Measurements from ENCODE around the gene KRT5.

Gene KRT5

GRCh38 chr12:52530905-52531304 is 10.7 kb upstream of the KRT5 start:
- Mint-ChIP-seq H3K4me3 (no peak overlapping the region), H3K27ac (no peak overlapping the region), H3K4me1 (ENCODE audit: low read depth) (peaks cover 22% of the 10 kb centered on the region), H3K9me3 (no peaks in the 10 kb centered on the region), H3K36me3 (ENCODE audit: low read depth) (no peaks in the 10 kb centered on the region), H3K27me3 (peaks cover 18% of the 10 kb centered on the region)
- intact Hi-C loops (cut with micrococcal nuclease) = no loop called here

GRCh38 chr12:52530366-52530765 is 10.2 kb upstream of the KRT5 start:
- Mint-ChIP-seq H3K4me1 (ENCODE audit: low read depth) (peaks cover 22% of the 10 kb centered on the region), H3K27me3 (peaks cover 18% of the 10 kb centered on the region), H3K9me3 (no peaks in the 10 kb centered on the region), H3K36me3 (ENCODE audit: low read depth) (no peaks in the 10 kb centered on the region), H3K4me3 (no peak overlapping the region), H3K27ac (no peak overlapping the region)
- intact Hi-C loops (cut with micrococcal nuclease) = no loop called here

GRCh38 chr12:52529846-52530245 is 9.7 kb upstream of the KRT5 start:
- H3K4me1 Mint-ChIP-seq (ENCODE audit: low read depth) = peaks cover 22% of the 10 kb centered on the region
- intact Hi-C loops (cut with micrococcal nuclease) = no loop called here
- no peaks in the 10 kb centered on the region for H3K9me3 Mint-ChIP-seq
- H3K27me3 Mint-ChIP-seq = peaks cover 18% of the 10 kb centered on the region
- no peak overlapping the region for H3K27ac Mint-ChIP-seq
- no peak overlapping the region for H3K4me3 Mint-ChIP-seq
- no peaks in the 10 kb centered on the region for H3K36me3 Mint-ChIP-seq (ENCODE audit: low read depth)

- peaks cover 16% of the 10 kb centered on the region for H3K27me3 Mint-ChIP-seq
- H3K27ac Mint-ChIP-seq = no peak overlapping the region
- no peak overlapping the region for H3K4me3 Mint-ChIP-seq
- intact Hi-C loops (cut with micrococcal nuclease) = no loop called here
- no peaks in the 10 kb centered on the region for H3K9me3 Mint-ChIP-seq
- H3K36me3 Mint-ChIP-seq (ENCODE audit: low read depth) = no peaks in the 10 kb centered on the region
- peaks cover 22% of the 10 kb centered on the region for H3K4me1 Mint-ChIP-seq (ENCODE audit: low read depth)
Measured at GRCh38 chr12:52529417-52529816, 9.2 kb upstream of the KRT5 start.

GRCh38 chr12:52528641-52529143 is 8.5 kb upstream of the KRT5 start:
- H3K4me1 Mint-ChIP-seq (ENCODE audit: low read depth) = peaks cover 22% of the 10 kb centered on the region
- peaks cover 16% of the 10 kb centered on the region for H3K27me3 Mint-ChIP-seq
- H3K4me3 Mint-ChIP-seq = no peak overlapping the region
- H3K36me3 Mint-ChIP-seq (ENCODE audit: low read depth) = no peaks in the 10 kb centered on the region
- H3K9me3 Mint-ChIP-seq = no peaks in the 10 kb centered on the region
- intact Hi-C loops (cut with micrococcal nuclease) = no loop called here
- no peak overlapping the region for H3K27ac Mint-ChIP-seq

- intact Hi-C loops (cut with micrococcal nuclease) = no loop called here
- H3K27me3 Mint-ChIP-seq = peaks cover 21% of the 10 kb centered on the region
- H3K9me3 Mint-ChIP-seq = no peaks in the 10 kb centered on the region
- peaks cover 16% of the 10 kb centered on the region for H3K4me1 Mint-ChIP-seq (ENCODE audit: low read depth)
- no peaks in the 10 kb centered on the region for H3K36me3 Mint-ChIP-seq (ENCODE audit: low read depth)
- no peak overlapping the region for H3K27ac Mint-ChIP-seq
- no peak overlapping the region for H3K4me3 Mint-ChIP-seq
Measured at GRCh38 chr12:52527121-52527800, 7.1 kb upstream of the KRT5 start.

GRCh38 chr12:52526511-52526951 is 6.3 kb upstream of the KRT5 start:
- no peaks in the 10 kb centered on the region for H3K36me3 Mint-ChIP-seq (ENCODE audit: low read depth)
- H3K4me3 Mint-ChIP-seq = no peak overlapping the region
- no peaks in the 10 kb centered on the region for H3K9me3 Mint-ChIP-seq
- peaks cover 9% of the 10 kb centered on the region for H3K4me1 Mint-ChIP-seq (ENCODE audit: low read depth)
- H3K27ac Mint-ChIP-seq = no peak overlapping the region
- peaks cover 21% of the 10 kb centered on the region for H3K27me3 Mint-ChIP-seq
- intact Hi-C loops (cut with micrococcal nuclease) = no loop called here

GRCh38 chr12:52525661-52526499 is 5.7 kb upstream of the KRT5 start:
- intact Hi-C loops (cut with micrococcal nuclease) = no loop called here
- H3K27me3 Mint-ChIP-seq = peaks cover 19% of the 10 kb centered on the region

GRCh38 chr12:52524898-52525591 is 4.9 kb upstream of the KRT5 start:
- Mint-ChIP-seq H3K9me3 (no peaks in the 10 kb centered on the region), H3K36me3 (ENCODE audit: low read depth) (no peaks in the 10 kb centered on the region), H3K4me1 (ENCODE audit: low read depth) (no peaks in the 10 kb centered on the region), H3K27ac (no peak overlapping the region), H3K4me3 (no peak overlapping the region), H3K27me3 (peaks cover 12% of the 10 kb centered on the region)
- intact Hi-C loops (cut with micrococcal nuclease) = no loop called here

More at GRCh38 chr12:52525661-52526499, 5.7 kb upstream of the KRT5 start:
- Mint-ChIP-seq H3K36me3 (ENCODE audit: low read depth) (no peaks in the 10 kb centered on the region), H3K27ac (no peak overlapping the region), H3K4me1 (ENCODE audit: low read depth) (peaks cover 5% of the 10 kb centered on the region), H3K9me3 (no peaks in the 10 kb centered on the region), H3K4me3 (no peak overlapping the region)

- peaks cover 8% of the 10 kb centered on the region for H3K27me3 Mint-ChIP-seq
- no peaks in the 10 kb centered on the region for H3K4me1 Mint-ChIP-seq (ENCODE audit: low read depth)
- intact Hi-C loops (cut with micrococcal nuclease) = no loop called here
Measured at GRCh38 chr12:52524241-52524897, 4.2 kb upstream of the KRT5 start.

GRCh38 chr12:52523824-52524223 is 3.6 kb upstream of the KRT5 start:
- peaks cover 9% of the 10 kb centered on the region for H3K27me3 Mint-ChIP-seq
- intact Hi-C loops (cut with micrococcal nuclease) = no loop called here
- no peak overlapping the region for H3K4me3 Mint-ChIP-seq
- no peaks in the 10 kb centered on the region for H3K9me3 Mint-ChIP-seq
- no peaks in the 10 kb centered on the region for H3K4me1 Mint-ChIP-seq (ENCODE audit: low read depth)
- no peak overlapping the region for H3K27ac Mint-ChIP-seq
- H3K36me3 Mint-ChIP-seq (ENCODE audit: low read depth) = no peaks in the 10 kb centered on the region

More at GRCh38 chr12:52524241-52524897, 4.2 kb upstream of the KRT5 start:
- H3K36me3 Mint-ChIP-seq (ENCODE audit: low read depth) = no peaks in the 10 kb centered on the region
- H3K4me3 Mint-ChIP-seq = no peak overlapping the region
- no peak overlapping the region for H3K27ac Mint-ChIP-seq
- no peaks in the 10 kb centered on the region for H3K9me3 Mint-ChIP-seq

- Mint-ChIP-seq H3K4me3 (no peak overlapping the region), H3K9me3 (no peaks in the 10 kb centered on the region), H3K4me1 (ENCODE audit: low read depth) (no peaks in the 10 kb centered on the region), H3K36me3 (ENCODE audit: low read depth) (no peaks in the 10 kb centered on the region), H3K27ac (no peak overlapping the region), H3K27me3 (peaks cover 7% of the 10 kb centered on the region)
- intact Hi-C loops (cut with micrococcal nuclease) = no loop called here
Measured at GRCh38 chr12:52522346-52523011, 2.3 kb upstream of the KRT5 start.

GRCh38 chr12:52521568-52522266 is 1.5 kb upstream of the KRT5 start:
- Mint-ChIP-seq H3K36me3 (ENCODE audit: low read depth) (no peaks in the 10 kb centered on the region), H3K4me3 (no peak overlapping the region), H3K27me3 (peaks cover 7% of the 10 kb centered on the region), H3K9me3 (no peaks in the 10 kb centered on the region), H3K4me1 (ENCODE audit: low read depth) (no peaks in the 10 kb centered on the region), H3K27ac (no peak overlapping the region)
- intact Hi-C loops (cut with micrococcal nuclease) = no loop called here
